Epithelial cell of proximal tubule (primary cell): Measurements from ENCODE around the gene PTN. TPM values are rescaled to one million over a fixed set of nuclear protein-coding genes. Genes with fewer than 3 reads are reported as not detected.

ENCODE experiments used
- DNase-seq: peaks from one replicate; pipeline ENCODE4 v3.0.0-alpha.2; 2011; ENCODE audit warnings: low read depth
- H3K4me3 ChIP-seq: 2 replicates; pipeline ENCODE4 v1.5.1; 2011; ENCODE audit warnings: low read depth, mild to moderate bottlenecking, low read length
- CTCF ChIP-seq: conservative IDR thresholded peaks from 2 replicates; pipeline ENCODE4 v1.5.1; 2012; ENCODE audit warnings: low read depth, mild to moderate bottlenecking, low read length
- total RNA-seq: library from RNA; depleted of rRNA; stranded (reverse); fragments of >200 nt; gene quantifications from 2 replicates; pipeline ENCODE4 v1.2.3, GENCODE V29; 2015

PTN gene
- total RNA-seq, 1 donor from 2014 or later = 16.8 TPM

- TF ChIP-seq CTCF = no peak
- no peak overlapping the region for H3K4me3 ChIP-seq
- no peak for DNase-seq
Observed at GRCh38 chr7:137221467-137221866, 122.1 kb downstream of the PTN start.

- no peak for DNase-seq
- no peak for TF ChIP-seq CTCF
- H3K4me3 ChIP-seq = no peak overlapping the region
Observed at GRCh38 chr7:137213744-137214143, 129.8 kb downstream of the PTN start.

GRCh38 chr7:137209151-137209817, 134.2 kb downstream of the PTN start:
- no peak for TF ChIP-seq CTCF
- H3K4me3 ChIP-seq = no peak overlapping the region
- DNase-seq = no peak

- no peak overlapping the region for H3K4me3 ChIP-seq
- no peak for DNase-seq
- no peak for TF ChIP-seq CTCF
Observed at GRCh38 chr7:137206770-137207169, 136.8 kb downstream of the PTN start.

DNA sequence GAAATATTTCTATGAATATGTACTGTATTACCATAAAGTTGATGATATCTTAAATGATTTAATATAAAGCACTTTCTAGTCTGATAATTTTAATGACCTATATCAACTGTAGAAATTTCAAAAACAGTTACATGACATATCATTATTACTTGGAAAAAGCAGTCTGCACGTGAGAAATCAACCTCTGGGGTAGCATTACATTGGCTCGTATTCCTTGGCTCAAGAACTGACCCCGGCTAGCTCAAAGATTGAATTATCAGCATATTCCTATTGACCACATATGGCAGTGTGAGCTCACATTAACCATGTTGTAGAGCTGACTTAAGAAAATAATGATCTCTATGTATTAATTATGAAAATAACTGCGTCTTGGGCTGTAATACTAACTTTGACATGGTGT, 139.3 kb downstream of the PTN start:
- DNase-seq = no peak
- H3K4me3 ChIP-seq = no peak overlapping the region
- no peak for TF ChIP-seq CTCF

DNA sequence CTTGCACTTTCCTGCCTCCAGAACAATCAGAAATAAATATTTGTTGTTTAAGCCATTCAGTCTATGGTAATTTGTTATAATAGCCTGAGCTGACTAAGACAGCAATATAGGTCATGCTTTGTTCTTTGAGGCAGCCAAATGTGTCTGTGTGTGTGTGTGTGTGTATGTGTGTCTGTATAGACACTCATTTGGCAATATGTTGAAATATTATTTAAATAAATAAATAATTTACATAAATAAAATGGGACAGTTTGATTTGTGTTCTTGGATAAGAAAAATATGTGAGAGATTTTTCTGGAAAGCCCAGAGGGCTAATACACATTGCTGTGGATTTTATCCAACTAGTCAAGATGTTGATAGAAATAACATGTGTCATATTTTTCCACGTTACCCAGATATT, 140.2 kb downstream of the PTN start:
- TF ChIP-seq CTCF = no peak
- no peak overlapping the region for H3K4me3 ChIP-seq
- DNase-seq = no peak

GRCh38 chr7:137196648-137197047, 146.9 kb downstream of the PTN start:
- H3K4me3 ChIP-seq = no peak overlapping the region
- DNase-seq = no peak
- no peak for TF ChIP-seq CTCF
